HG03039 (cell line): ENCODE data around the gene DAB2.
"Not testable (repeated sequence)": the region's sequence is repeated elsewhere in the genome, so short reads cannot be mapped to it uniquely, and the experiment has no call there.

Source experiments
- ATAC-seq: cut with Tn5 transposase; IDR thresholded peaks from one replicate; pipeline ENCODE4 v1.9.1; 2021; ENCODE audit warnings: mild to moderate bottlenecking, moderate library complexity; ENCODE audit not compliant: unreplicated experiment

Gene DAB2

GRCh38 chr5:39422728-39423285, 2.0 kb downstream of the DAB2 start:
- ATAC-seq, result no peak

GRCh38 chr5:39422036-39422606, 2.7 kb downstream of the DAB2 start:
- no peak for ATAC-seq

GRCh38 chr5:39420482-39421145, 4.2 kb downstream of the DAB2 start:
- ATAC-seq, result no peak

- ATAC-seq, result no peak
Measured at GRCh38 chr5:39419796-39420195, 5.0 kb downstream of the DAB2 start.

- no peak for ATAC-seq
Measured at GRCh38 chr5:39417979-39418378, 6.8 kb downstream of the DAB2 start.

- ATAC-seq, result no peak
Measured at GRCh38 chr5:39415201-39415600, 9.6 kb downstream of the DAB2 start.

GRCh38 chr5:39414426-39414825, 10.4 kb downstream of the DAB2 start:
- no peak for ATAC-seq

GRCh38 chr5:39413771-39414170, 11.0 kb downstream of the DAB2 start:
- ATAC-seq, result no peak

GRCh38 chr5:39412721-39413394, 11.9 kb downstream of the DAB2 start:
- ATAC-seq, result no peak

GRCh38 chr5:39411985-39412384, 12.8 kb downstream of the DAB2 start:
- ATAC-seq, result no peak

- ATAC-seq, result no peak
Measured at GRCh38 chr5:39411061-39411460, 13.7 kb downstream of the DAB2 start.

- no peak for ATAC-seq
Measured at GRCh38 chr5:39409033-39409432, 15.7 kb downstream of the DAB2 start.

GRCh38 chr5:39405083-39405843, 19.5 kb downstream of the DAB2 start:
- no peak for ATAC-seq

- not testable (repeated sequence) for ATAC-seq
Measured at GRCh38 chr5:39403761-39404160, 21.0 kb downstream of the DAB2 start.

- ATAC-seq, result not testable (repeated sequence)
Measured at GRCh38 chr5:39402140-39402539, 22.6 kb downstream of the DAB2 start.

- ATAC-seq, result no peak
Measured at GRCh38 chr5:39400713-39401578, 23.8 kb downstream of the DAB2 start.

- no peak for ATAC-seq
Measured at GRCh38 chr5:39399135-39400036, 25.4 kb downstream of the DAB2 start.

- ATAC-seq, result no peak
Measured at GRCh38 chr5:39396843-39397242, 27.9 kb downstream of the DAB2 start.

- ATAC-seq, result no peak
Measured at GRCh38 chr5:39395521-39395920, 29.3 kb downstream of the DAB2 start.
